Measurements from ENCODE around the gene PDYN.
"Not testable (repeated sequence)": the region's sequence is repeated elsewhere in the genome, so short reads cannot be mapped to it uniquely, and the experiment has no call there.

Gene PDYN

DNA sequence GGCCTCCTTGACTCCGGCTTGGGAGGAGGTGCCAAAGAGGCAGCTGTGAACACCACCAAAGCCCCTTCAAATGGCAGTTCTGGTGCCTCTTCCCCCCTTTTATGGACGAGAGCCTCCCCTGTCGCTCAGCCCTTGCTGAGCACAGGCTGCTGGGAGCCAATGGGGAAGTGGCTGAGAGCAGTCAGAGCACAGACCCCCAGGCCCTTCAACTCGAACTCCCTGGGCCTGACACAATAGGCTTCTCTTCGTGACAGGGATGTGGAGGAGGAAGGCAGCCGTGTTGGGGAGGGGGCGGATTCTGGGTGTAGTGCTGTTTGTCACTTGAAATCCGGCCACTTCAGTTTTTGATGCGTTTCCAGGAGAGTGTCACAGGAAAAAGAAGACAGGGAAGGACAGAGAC lies at the start of gene PDYN:
TSS of gene PDYN (minus strand) at position 73 of the 400 bp plus-strand sequence. CDS start 10,974 bp downstream, outside the sequence.
- TF ChIP-seq, protein P1, sequence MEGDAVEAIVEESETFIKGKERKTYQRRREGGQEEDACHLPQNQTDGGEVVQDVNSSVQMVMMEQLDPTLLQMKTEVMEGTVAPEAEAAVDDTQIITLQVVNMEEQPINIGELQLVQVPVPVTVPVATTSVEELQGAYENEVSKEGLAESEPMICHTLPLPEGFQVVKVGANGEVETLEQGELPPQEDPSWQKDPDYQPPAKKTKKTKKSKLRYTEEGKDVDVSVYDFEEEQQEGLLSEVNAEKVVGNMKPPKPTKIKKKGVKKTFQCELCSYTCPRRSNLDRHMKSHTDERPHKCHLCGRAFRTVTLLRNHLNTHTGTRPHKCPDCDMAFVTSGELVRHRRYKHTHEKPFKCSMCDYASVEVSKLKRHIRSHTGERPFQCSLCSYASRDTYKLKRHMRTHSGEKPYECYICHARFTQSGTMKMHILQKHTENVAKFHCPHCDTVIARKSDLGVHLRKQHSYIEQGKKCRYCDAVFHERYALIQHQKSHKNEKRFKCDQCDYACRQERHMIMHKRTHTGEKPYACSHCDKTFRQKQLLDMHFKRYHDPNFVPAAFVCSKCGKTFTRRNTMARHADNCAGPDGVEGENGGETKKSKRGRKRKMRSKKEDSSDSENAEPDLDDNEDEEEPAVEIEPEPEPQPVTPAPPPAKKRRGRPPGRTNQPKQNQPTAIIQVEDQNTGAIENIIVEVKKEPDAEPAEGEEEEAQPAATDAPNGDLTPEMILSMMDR (IDR thresholded peaks at IDR 0.05; ENCODE audit: low read depth, low read length): no peak
- H3K4me3 ChIP-seq (ENCODE audit: low read depth, low read length): no peak within 1 kb of the TSS

DNA sequence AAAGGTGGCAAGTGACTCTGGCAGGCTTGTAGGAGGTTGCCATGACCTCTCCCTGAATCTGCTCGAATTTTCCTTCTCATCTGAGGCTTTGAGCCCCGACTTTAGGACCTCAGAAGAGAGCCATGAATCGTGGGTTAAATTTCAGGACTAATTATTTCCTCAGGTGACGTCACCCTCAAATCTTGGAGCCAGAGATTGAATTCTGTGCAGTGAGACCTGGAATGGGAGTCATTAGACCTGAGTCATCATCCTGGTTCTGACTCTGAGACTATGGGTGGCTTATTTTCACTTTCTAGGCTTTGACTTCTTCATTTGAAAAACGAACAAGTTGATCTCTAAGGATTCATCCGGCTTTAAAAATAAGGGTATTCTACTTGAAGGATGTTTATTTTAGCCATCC lies 48.5 kb upstream of the PDYN start:
- TF ChIP-seq, protein P1 (IDR thresholded peaks at IDR 0.05; ENCODE audit: low read depth, low read length): no peak
- no peak overlapping the region for H3K4me3 ChIP-seq (ENCODE audit: low read depth, low read length)

DNA sequence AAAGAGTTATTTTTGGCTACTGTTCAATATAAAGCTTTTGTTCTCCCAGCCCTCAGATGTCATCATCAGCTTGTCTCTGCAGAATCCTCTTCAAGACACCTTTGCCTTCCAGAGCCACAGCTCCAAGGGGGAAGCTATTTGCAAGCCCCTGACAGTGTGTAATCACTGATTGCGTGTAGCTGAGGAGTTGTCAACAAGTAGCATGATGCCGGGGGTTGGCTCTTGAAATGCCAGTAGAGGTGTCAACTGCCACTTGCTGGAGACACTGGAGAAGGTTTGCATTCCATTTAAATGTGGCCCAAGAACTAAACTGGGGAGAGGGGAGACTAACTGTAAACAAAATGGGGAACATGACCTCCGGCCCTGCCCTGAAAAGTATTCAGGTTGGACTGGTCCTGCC lies 44.3 kb upstream of the PDYN start:
- TF ChIP-seq, protein P1 (IDR thresholded peaks at IDR 0.05; ENCODE audit: low read depth, low read length): no peak
- H3K4me3 ChIP-seq (ENCODE audit: low read depth, low read length): no peak overlapping the region

DNA sequence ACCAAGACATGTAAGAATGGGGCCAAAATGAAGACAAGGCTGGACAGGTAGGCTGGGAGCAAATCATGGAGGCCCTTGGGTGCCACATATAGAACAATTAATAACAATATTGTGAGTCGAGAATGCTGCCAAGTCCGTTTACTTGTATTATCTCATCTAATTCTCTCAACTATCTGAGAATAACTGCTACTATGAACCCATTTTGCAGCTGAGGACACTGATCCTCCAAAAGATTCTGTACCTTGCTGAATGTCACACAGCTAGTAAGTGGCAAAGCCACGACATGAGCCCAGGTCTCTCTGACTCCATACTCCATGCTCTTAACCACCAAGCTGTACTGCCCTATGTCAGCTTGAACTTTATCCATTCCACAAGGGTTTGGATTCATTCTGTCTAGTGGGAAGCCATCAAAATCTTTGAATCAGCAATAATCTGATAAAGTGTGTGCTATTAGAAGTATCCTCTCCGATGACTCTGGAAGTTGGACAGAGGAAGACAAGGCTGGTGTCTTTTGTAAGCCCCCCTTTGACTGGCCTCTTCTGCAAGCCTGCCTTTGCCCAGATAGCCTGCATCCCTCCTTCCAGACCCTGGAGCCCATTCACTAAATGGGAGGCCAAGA lies 43.5 kb upstream of the PDYN start:
- no peak overlapping the region for H3K4me3 ChIP-seq (ENCODE audit: low read depth, low read length)
- TF ChIP-seq, protein P1 (IDR thresholded peaks at IDR 0.05; ENCODE audit: low read depth, low read length): no peak

DNA sequence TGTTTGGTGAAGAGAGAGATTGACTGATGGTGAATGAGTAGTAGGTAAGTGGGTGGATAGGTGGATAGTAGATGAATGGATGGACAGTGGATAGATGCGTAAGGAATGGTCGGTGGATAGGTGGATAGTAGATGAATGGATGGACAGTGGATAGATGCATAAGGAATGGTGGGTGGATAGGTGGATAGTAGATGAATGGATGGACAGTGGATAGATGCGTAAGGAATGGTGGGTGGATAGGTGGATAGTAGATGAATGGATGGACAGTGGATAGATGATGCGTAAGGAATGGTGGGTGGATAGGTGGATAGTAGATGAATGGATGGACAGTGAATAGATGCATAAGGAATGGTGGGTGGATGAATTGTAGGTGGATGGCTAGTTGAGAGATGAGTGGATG lies 42.5 kb upstream of the PDYN start:
- not testable (repeated sequence) for H3K4me3 ChIP-seq (ENCODE audit: low read depth, low read length)

DNA sequence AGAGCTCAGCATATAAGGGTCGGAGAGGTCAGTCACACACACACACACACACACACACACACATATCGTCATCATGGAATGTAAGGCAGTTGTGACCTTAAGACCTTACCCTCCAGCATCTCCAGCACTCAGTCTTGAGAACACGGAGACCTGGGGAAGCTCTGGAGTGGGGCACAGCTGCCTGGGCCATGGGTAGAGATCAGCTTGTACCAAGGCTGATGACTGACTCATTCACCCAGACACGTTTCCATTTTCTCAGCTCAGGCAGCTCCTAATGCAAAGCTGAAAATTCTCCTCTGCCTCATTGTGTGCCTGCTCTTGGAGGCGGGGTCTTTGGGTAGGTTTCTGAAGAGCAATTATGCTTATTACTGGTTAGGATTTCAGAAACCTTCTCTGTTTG lies 38.3 kb upstream of the PDYN start:
- no peak overlapping the region for H3K4me3 ChIP-seq (ENCODE audit: low read depth, low read length)
- TF ChIP-seq, protein P1 (IDR thresholded peaks at IDR 0.05; ENCODE audit: low read depth, low read length): no peak

DNA sequence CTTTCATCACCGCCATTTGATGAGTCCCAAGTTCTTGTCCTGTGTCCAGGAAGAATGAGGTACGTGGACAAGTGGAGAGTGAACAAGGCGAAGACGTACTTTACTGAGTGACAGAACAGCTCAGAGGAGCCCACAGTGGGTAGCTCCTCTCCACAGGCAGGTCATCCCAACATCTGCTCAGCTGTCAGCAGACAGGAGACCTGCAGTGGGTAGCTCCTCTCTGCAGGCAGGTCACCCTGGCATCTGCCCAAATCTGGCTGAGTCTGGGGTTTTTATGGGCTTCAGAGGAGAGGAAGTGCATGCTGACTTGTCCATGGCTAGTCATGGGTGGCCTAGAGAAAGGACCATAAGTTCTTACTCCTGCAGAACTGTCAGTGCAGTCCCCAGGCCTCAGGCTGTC lies 32.7 kb upstream of the PDYN start:
- TF ChIP-seq, protein P1 (IDR thresholded peaks at IDR 0.05; ENCODE audit: low read depth, low read length): no peak
- no peak overlapping the region for H3K4me3 ChIP-seq (ENCODE audit: low read depth, low read length)

GRCh38 chr20:2026004-2026403 lies 32.1 kb upstream of the PDYN start:
- H3K4me3 ChIP-seq (ENCODE audit: low read depth, low read length): no peak overlapping the region
- TF ChIP-seq, protein P1 (IDR thresholded peaks at IDR 0.05; ENCODE audit: low read depth, low read length): no peak
